Tongue (tissue), 2 donors: ENCODE data around the gene BCS1L. TPM values are rescaled to one million over a fixed set of nuclear protein-coding genes. Genes with fewer than 3 reads are reported as not detected.

Experiments used
- DNase-seq: peaks from one replicate; pipeline ENCODE4 v3.0.0-alpha.2; 2015
- total RNA-seq: library from RNA; depleted of rRNA; stranded (reverse); fragments of >200 nt; gene quantifications from one replicate; pipeline ENCODE4 v1.2.3, GENCODE V29; 2014

The BCS1L gene, protein sequence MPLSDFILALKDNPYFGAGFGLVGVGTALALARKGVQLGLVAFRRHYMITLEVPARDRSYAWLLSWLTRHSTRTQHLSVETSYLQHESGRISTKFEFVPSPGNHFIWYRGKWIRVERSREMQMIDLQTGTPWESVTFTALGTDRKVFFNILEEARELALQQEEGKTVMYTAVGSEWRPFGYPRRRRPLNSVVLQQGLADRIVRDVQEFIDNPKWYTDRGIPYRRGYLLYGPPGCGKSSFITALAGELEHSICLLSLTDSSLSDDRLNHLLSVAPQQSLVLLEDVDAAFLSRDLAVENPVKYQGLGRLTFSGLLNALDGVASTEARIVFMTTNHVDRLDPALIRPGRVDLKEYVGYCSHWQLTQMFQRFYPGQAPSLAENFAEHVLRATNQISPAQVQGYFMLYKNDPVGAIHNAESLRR
- 26.2 TPM for total RNA-seq

DNA sequence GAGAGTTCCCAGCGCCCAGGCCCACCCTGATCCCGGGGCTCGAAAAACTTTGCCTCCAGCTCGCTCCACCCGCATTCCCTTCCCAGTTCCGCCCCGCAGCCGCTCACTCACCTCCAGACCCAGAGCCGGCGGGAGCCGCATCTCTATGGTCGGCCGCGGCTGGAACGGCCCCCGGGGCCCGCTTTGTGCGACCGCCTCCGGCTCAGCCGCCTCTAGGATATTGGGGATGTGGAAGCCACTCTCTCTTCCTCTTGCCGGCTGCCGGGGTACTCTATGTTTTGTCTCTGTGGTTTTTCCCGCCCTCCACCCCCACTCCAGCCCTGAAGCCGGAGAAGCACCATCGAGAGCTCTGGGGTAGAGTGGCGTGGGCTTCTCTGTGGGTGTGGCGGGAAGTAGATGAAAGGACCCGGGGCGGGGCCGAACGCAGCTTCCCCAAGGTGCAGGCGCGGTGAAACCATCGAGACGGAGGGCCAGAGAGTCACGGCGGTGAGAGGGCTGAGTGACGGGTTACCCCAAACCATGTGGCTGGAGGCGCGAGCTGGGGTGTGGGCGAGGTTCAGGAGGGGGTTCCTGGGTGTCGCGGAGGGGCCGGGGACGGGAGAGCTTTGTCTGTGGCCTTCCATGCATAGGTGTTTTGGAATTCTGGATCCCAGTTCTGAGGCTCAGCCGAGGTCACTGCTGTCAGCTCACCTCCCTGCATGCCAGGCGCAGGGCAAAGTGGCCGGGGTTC lies at the start of gene BCS1L, which contains the start of gene ZNF142:
TSS of gene BCS1L (plus strand) at position 426 of the 730 bp plus-strand sequence. CDS start 1,305 bp downstream, outside the sequence.
TSS of gene ZNF142 (minus strand) at position 366 of the 730 bp plus-strand sequence. CDS start 3,194 bp downstream, outside the sequence.
- DNase-seq, result peak; percentile 95

DNA sequence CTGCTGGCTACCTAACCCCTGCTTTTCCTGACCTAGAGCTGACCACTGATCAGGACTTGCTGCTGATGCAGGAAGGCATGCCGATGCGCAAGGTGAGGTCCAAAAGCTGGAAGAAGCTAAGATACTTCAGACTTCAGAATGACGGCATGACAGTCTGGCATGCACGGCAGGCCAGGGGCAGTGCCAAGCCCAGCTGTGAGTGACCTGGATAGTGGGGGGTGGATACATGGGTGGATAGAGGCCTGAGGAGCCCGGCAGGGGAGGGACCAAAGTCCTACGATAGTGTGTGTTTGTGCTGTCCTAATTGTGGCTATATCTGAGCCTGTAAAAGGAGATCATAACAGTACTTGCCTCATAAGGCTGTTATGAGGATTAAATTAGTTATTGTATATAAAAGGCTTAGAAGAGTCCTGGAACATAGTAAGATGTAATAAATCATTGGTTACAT lies 43.6 kb upstream of the BCS1L start:
- no peak for DNase-seq

DNA sequence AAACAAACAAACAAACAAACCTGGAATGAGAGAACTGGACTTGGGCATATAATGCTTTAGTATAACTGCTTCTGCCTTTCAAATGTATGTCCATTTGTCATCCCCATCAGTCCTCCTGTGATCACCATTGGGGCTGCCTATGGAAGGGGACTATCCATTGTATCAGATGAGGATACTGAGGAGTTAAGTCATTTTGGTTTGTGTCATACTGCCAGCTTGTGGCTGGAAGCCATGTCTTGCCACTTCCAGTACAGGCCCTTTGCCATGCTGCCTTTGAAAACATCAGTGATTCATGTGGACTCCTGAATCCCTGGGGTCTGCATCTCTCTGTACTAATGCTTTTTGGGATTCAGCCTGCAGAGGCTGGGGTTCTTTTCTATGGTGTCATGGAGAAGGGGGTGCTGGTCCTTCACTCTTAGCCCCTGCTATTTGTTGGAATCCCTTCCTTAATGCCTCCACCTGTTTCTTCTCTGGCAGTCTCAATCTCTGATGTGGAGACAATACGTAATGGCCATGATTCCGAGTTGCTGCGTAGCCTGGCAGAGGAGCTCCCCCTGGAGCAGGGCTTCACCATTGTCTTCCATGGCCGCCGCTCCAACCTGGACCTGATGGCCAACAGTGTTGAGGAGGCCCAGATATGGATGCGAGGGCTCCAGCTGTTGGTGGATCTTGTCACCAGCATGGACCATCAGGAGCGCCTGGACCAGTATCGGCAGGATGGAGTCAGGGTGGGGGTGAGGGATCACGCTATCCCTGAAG lies 41.2 kb upstream of the BCS1L start:
- peak; percentile 40 for DNase-seq

DNA sequence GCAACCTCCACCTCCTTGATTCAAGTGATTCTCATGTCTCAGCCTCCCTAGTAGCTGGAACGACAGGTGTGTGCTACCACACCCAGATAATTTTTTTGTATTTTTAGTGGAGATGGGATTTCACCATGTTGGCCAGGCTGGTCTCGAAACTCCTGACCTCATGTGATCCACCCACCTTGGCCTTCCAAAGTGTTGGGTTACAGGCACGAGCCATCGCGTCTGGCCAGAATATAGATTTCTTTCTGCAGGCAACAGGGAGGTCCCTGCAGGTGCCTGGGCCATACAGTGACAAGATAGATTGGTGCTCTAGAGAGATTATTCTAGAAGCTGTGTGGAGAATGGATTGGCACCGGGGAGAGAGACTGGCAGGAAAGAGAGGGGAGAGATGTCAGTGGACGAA lies 38.5 kb upstream of the BCS1L start:
- DNase-seq, result no peak

DNA sequence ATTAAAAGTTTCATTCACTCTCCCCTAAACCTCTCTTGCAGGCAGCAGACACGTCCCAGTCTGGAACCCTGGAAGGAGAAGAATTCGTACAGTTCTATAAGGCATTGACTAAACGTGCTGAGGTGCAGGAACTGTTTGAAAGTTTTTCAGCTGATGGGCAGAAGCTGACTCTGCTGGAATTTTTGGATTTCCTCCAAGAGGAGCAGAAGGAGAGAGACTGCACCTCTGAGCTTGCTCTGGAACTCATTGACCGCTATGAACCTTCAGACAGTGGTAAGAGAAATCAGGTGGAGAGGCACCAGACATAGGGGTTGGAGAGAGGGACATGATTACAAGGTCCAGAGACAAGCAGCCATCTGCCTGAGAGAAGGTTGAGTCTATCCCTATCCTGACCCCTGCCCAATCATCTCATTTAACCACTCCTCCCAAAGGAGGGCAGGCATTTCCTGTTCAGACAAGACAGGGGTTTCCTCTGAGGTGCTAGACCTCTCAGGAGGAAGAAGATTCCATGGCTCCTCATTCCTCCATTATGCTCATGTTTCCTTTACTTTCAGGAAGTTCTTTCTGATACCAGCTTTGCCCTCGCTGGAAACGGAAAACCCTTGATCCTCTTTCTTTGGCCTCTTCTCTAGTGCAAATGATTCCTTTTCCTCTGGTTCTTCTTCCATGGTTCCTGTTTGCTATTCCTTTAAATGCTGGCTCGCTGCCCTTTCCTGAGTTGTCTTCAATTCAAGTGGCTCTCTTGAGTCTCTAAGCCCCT lies 36.7 kb upstream of the BCS1L start:
- no peak for DNase-seq

DNA sequence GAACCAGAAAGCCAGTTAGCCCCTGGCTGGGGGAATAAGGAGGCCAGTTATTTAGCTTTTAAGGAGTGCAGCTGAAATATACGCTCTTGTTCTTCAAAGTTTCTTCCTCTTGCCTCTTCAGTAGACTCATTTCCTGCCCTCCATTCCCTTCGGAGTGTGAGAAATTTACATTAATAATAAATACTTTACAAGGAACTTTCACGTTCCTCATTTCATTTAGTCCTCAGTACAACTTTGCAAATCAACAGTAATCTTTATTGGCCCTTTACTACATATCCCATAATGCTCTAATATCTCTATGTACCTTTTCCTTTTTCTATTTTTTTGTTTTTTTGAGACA lies 36.1 kb upstream of the BCS1L start:
- no peak for DNase-seq

DNA sequence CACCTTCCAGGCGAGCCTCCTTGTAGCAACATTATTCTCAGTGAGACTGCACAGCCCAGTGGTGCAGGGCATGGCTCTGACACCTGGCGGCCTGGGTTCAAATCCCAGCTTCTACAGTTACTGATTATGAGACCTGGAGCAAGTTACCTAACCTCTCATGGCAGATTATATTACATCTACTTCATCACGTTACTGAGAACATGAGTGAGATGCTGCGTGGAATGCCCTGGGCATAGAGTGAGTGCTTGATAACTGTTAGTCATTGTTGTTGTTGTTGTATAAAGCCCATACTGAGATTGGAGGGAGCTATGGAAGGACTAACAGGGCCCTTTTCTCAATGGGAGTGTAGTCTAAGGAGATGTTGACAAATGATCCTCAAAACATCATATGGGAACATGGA lies 33.1 kb upstream of the BCS1L start:
- DNase-seq, result no peak

DNA sequence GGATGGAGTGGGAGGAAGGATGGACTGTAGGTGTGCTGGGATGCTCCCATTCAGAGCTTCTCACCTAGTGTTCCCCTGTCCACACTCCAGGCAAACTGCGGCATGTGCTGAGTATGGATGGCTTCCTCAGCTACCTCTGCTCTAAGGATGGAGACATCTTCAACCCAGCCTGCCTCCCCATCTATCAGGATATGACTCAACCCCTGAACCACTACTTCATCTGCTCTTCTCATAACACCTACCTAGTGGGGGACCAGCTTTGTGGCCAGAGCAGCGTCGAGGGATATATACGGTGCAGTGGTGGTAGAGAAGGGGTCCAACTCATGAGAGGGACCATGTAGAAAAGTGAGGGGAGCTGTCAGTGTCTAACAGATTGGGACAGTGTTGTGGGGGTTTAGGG lies 31.5 kb upstream of the BCS1L start:
- DNase-seq, result no peak

DNA sequence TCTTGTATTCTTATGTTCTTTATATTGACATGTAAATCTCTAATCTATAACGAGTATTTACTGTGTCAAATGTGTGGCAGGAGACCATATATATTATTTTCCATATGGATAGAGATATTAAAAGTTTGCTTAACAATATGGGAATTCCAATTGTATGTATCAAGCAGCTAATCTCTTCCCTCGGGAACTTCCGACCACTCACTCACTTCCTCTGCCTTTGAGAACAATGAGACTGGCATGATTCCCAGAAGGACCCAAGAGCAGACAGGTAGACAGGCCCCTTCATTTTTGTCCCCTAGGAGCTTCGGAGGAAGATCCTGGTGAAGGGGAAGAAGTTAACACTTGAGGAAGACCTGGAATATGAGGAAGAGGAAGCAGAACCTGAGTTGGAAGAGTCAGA lies 27.6 kb upstream of the BCS1L start:
- no peak for DNase-seq

DNA sequence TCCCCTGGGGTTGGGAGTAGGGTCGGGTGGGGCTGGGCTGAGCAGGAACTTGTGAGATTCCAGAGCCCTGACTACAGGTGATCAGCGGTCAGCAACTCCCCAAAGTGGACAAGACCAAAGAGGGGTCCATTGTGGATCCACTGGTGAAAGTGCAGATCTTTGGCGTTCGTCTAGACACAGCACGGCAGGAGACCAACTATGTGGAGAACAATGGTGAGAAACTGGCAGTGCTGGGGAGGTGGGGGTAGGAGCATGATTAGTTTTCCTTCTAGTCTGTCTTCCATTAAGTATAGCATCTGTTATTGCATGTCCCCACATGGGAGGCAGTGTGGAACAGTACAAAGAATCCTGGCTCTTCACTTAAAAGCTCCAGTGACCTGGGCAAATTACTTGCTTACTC lies 23.8 kb upstream of the BCS1L start:
- DNase-seq, result no peak

DNA sequence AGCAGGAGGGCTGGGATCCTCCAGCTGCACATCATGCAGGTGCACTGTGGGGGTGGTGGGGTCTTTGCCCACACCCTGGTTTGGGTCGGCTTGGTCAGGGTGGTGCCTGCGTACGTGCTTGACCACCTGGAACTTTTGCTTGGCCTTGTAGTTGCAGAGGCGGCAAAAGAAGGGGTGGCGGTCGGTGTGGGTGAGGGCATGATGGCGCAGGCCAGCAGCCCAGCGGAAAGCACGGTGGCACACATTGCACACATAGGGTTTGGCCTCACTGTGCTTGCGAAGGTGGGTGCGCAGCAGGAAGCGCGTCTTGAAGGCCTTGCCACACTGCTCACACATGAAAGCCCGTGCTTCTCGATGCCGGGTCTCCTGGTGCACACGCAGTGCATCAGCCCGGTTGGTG lies 21.1 kb upstream of the BCS1L start:
- no peak for DNase-seq

DNA sequence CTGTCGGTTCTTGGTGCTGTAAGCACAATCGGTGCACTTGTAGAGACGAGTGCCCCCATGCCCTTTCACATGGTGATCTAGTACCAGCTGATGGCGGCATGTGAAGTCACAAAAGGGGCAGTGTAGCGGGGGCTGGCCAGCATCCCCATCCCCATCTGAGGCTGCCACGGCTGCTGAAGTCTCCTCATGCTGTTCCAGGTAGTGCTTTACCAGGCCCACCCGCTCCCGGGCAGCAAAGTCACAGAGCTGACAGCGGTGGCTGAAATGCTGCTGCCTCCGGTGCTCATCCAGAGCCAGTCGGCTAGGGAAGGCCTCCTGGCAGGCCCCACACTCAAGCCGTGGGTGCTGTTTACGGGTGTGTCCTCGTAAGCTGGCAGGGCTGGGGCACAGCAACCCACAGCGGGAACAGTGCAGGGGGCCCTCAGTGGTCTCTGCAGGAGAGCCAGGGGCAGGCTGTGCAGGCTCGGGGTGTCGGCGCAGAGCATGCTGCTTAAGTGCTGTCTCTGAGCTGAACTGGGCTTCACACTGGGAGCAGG lies 17.3 kb upstream of the BCS1L start:
- DNase-seq, result no peak

DNA sequence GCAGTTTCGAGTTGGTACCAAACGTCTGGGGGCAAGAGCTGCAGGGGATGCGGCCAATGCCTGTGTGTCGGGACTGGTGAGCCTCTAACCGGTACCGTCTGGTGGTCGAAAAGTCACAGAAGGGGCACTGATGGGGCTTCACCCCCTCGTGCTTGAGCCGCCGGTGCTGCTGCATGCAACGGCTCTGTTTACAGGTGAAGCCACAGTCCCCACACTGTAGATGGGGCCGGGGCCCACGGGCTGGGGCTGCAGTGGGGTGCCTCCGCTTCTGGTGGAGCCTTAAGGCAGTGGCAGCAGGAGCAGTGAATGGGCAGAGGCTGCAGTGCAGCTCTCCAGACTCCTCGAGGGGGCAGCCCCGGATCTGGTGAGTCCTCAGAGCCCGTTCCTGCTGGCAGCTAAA lies 16.7 kb upstream of the BCS1L start:
- no peak for DNase-seq

DNA sequence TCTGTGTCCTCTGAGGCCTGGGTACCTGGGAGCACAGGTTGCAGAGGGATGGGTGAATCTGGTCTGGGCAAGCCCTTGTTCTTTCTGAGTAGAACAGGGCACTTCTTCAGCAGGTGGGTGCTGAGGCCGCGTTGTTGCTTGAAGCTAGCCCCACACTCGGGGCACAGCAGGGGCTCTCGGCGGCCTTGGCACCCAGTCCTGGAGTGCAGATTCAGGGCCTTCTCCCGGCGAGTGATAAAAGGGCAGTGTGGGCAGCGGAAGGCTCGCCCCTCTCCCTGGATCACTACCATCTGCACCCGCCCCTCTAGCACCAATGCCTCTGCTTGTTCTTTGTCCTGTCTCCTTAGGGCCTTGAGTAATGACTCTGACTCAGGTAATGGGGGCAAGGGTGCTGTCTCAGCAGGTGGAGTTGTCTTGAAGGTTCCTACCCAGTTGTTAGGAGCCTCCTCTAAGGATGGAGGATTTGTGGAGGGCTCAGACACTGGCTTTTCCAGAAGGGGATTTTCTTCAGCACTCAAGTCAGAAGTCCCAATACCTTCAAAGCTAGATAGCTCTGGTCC lies 15.7 kb upstream of the BCS1L start:
- DNase-seq, result no peak

DNA sequence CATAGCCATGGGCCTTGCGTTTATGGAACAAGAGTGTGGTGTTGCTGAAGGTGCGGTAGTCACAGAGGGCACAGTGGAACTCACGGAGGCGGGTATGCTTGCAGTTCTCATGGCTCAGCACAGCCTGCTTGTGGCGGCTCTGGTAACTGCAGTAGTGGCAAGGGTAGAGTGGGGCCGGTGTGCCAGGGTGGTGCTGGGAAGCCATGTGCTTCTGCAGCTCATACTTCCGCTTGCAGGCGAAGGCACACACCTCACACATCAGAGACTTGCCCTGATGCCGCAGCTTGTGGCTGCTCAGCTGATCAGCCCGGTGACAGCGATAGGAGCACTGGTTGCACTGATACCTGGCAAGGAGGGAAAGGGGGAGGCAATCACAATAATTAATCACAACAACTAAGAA lies 14.8 kb upstream of the BCS1L start:
- DNase-seq, result no peak

DNA sequence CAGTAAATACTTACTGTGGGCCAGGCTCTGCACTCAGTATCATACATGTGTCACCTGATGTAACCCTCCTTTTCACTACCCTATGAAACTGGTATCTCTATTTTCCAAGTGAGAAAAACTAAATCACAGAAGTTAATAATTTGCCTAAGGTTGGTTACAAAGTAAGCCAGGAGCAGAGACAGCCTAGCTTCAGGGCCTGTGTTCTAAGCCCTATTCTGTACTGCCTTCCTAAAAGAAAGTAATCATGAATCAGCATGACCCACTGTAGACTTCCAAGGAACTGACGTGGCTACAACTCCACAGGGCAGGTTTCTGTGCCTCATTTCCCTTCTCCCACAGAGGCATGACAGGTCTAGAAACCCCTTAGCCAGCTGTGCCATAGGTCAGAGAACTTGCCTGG lies 14.4 kb upstream of the BCS1L start:
- DNase-seq, result no peak

DNA sequence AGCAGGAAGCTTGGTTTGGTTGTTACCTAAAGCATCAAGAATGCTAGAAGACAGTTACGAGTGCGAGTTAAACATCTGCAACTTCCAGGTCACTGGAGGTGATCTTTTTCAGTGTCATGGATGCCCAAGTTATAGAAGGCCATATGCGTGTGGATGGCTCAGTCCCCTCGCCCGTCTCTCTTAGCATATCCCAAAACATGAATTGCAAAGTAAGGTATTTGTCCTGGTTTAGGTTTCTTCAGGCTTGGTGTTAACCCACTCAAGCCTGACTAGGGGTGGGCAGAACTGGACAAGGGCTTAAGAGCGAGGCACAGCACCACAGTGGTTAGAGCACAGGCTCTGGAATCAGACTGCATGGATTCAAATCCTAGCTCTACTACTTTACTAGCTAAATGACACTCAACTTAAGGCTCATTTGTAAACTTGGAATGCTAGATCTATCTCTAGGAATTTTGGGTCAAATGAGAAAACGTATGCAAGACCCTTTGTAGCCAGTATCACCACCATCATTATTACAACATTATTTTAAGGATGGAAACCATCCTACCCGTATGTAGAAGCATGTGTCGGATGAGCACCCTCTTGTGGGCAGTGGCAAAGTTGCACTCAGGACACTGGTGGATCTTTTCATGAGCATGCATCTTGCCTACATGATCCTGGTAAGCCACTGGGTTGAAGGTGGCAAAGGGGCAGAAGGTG lies 11.2 kb upstream of the BCS1L start:
- DNase-seq, result peak; percentile 75

DNA sequence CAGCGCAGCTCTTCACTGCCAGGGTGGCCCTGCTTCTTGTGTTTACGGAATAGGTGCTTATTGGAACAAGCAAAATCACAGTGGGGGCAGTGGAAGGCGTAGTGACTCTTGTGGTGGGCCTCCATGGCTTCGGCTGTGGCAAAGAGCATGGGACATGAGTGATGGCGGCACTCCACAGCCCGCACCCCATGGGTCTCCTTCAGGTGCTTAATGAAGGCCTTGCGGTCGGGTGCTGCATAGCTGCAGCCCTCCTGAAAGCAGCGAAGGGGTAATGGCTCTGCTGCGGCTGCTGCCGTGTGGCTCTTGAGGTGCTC lies 10.7 kb upstream of the BCS1L start:
- no peak for DNase-seq

DNA sequence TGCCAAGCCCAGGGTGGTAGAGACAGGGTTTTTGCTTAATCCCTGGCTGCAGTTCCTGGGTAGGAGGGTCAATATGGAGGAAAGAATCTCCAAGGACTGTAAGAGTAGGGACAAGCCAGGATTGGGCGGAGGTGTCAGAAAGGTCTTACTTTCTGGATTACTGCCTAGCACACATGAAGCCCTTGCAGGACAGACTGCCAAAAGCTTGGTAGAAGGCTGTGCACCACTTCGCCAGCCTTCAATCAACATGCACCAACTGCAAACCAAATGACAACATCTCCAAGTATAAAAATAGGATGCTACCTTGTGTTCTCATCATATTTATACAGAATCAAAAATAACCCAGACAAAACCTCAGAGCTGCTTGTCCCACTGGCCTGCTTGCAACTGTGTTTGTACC lies 3.7 kb upstream of the BCS1L start:
- peak; percentile 51 for DNase-seq

DNA sequence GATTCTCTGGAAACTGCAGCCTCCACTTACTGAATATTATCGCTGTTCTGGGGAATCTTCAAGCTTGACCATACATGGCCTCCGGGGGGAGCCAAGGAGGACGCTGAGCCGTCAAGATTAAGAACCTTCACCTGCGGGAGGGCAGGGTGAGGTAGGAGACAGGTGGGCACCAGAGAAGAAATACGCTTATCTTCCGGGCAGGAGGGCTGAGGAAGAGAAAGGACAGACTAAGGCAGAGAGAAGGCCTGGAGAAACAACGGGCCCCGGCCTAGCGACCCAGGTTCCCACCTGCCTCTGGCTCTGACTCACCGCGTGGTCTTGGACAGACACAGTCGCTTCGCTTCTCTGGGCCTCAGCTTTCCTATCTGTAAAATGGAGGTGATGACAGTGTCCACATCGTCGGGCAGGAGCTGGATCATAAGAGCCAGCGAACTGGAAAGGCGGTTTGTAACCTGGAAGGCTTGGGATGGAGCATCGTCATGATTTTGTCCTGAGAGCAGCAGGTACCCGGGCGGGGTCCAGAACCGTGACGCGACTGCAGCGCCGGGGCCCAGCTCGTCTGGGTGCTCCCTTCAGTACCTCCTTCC lies 719 bp upstream of the BCS1L start:
- peak; percentile 17 for DNase-seq

DNA sequence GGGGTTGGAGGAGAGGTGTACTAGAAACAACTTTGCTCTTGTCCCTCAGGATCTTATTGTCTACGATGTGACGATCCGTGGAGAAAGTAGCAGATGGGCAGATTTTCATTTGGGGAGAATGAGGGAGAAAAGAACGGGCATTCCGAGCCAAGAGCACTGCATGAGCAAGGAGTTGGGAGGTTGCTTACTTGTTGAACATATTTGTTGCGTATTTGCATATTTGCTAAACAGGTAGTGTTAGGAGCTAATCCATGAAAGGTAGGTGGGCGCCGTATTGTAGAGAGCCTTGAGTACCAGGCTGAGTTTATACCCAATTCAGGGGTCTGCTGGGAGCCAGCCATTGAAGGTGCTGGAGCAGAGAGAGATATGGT lies 490 bp downstream of the BCS1L start:
- no peak for DNase-seq
